ENCODE results near the gene DNAJC5G.

The DNAJC5G gene, protein sequence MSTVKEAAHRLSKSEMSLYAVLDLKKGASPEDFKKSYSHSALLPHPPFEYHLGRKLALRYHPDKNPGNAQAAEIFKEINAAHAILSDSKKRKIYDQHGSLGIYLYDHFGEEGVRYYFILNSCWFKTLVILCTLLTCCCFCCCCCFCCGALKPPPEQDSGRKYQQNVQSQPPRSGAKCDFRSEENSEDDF
- 0 to 0.99 (median 0) reads per million in 17 experiments for total RNA-seq

DNA sequence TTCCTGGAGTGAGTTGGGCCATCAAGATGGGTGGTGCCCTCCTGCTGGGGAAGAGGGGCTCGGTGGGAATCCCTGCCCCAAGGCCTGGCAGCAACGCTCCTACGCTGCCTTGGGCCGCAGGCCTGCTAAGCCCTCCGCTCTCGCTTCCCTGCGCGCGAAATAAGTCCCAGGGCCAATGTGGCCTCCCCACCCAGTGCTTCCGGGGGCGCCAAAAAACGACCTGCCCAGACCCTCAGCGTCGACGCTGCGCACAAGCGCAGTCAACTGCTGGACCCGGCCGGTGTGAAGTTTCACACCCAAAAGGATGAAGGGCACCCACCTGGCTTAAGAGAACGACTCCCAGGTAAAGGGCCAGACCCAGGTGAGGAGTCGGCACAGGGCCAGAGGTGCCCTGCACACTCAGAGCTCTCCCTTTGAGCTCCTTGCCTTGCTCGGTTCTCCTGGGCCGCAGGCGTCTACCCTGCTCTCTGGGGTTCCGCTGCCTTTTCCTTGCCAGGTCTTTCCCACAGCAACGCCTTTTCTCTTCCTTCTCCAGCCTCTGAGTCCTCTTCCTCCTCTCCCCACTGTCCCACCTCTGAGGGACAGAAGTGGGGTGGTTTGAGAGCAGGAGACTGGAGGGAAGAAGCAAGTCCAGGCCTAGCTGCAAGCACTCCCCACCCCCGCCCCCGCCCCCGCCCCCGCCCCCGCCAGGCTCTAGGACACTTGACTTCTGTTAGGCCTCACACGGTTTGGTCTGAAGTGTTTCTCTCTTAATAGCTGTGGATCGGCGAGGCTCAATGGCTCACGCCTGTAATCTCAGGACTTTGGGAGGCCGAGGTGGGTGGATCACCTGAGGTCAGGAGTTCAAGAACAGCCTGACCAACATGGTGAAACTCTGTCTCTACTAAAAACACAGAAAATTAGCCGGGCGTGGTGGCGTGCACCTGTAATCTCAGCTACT, at the start of gene DNAJC5G:
Gene DNAJC5G (plus strand): TSS at position 223 of the 940 bp plus-strand sequence. CDS start 1,296 bp downstream, outside the sequence.
- no peak for DNase-seq

DNA sequence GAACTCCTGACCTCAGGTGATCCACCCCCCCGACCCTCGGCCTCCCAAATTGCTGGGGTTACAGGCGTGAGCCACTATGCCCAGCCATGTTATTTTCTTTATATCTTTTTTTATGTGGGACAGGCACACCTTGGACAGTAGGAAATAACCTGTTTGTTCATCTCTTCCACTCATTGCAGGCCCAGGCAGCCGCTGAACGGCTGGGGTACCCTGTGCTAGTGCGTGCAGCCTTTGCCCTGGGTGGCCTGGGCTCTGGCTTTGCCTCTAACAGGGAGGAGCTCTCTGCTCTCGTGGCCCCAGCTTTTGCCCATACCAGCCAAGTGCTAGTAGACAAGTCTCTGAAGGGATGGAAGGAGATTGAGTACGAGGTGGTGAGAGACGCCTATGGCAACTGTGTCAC, 49.7 kb upstream of the DNAJC5G start:
- no peak for DNase-seq

DNA sequence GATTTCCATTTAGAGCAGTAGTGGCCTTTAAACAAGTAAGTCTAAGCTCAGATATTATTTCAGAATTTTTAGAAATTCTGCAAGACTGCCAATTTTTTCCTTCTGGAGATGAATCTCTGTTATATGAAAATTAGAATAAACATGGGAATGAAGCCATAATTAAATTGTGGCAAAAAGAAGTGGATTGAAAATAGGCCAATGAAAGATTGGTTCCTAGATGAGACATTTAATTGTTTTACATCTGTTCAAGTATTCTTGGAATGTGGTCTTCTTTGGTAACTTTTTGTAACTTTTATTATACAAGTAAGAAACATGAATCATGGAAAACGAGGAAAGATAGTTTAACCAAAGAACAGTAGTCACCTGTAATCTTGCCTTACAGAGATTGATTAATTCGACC, 47.7 kb upstream of the DNAJC5G start:
- no peak for DNase-seq

DNA sequence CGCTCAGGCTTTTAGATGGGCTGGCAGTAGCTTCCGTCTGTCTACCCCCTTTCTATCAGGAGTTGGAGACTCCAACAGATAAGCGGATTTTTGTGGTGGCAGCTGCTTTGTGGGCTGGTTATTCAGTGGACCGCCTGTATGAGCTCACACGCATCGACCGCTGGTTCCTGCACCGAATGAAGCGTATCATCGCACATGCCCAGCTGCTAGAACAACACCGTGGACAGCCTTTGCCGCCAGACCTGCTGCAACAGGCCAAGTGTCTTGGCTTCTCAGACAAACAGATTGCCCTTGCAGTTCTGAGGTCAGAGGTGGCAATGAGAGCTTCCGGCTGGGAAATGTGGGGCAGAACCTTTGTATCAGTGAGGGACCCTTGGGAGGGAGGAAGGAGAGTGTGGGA, 43.3 kb upstream of the DNAJC5G start:
- no peak for DNase-seq

DNA sequence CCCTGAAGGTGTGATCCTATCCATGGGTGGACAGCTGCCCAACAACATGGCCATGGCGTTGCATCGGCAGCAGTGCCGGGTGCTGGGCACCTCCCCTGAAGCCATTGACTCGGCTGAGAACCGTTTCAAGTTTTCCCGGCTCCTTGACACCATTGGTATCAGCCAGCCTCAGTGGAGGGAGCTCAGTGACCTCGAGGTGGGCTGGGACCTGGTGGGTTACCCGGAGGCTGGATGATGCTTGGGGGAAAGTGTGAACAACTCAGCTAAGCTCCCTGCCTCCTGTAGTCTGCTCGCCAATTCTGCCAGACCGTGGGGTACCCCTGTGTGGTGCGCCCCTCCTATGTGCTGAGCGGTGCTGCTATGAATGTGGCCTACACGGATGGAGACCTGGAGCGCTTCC, 41.9 kb upstream of the DNAJC5G start:
- DNase-seq: no peak

DNA sequence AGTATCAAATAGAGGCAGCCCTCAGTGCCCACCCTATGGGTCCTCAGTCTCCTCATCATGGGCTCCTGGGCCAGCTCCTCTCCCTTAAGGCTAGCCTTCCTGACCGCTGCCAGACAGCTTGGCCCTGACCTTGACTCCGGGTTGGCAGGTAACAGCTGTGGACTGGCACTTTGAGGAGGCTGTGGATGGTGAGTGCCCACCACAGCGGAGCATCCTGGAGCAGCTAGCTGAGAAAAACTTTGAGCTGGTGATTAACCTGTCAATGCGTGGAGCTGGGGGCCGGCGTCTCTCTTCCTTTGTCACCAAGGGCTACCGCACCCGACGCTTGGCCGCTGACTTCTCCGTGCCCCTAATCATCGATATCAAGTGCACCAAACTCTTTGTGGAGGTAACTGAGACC, 39.1 kb upstream of the DNAJC5G start:
- no peak for DNase-seq

DNA sequence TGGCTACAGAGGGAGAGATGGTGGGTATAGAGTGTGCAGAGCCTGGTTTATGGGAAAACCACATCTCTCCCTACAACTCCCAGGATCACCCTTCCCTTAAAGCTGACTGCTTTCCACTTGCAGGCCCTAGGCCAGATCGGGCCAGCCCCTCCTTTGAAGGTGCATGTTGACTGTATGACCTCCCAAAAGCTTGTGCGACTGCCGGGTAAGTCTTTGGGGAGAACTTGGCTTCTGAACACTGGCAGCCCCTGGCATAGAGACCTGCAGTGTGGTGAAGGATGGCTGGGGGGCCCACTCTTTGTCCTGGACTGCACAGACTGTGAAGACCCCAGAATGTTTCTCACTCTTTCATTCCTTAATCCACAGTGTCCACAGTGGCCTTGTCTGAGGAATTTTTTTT, 38.6 kb upstream of the DNAJC5G start:
- DNase-seq: no peak

DNA sequence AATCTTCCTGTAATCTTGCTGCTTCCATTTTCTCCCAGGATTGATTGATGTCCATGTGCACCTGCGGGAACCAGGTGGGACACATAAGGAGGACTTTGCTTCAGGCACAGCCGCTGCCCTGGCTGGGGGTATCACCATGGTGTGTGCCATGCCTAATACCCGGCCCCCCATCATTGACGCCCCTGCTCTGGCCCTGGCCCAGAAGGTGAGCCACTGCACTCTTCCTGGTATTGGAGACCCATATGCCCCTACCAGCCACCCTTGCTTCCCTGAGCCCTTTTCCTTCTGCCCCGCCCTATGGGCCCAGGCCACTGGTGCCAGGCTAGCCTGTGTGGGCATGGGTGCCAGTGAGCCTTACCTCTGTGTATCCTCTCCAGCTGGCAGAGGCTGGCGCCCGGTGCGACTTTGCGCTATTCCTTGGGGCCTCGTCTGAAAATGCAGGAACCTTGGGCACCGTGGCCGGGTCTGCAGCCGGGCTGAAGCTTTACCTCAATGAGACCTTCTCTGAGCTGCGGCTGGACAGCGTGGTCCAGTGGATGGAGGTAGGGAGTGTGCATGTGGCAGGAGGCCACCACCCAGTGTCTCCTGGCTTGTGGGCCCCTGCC, 37.8 kb upstream of the DNAJC5G start:
- no peak for DNase-seq

DNA sequence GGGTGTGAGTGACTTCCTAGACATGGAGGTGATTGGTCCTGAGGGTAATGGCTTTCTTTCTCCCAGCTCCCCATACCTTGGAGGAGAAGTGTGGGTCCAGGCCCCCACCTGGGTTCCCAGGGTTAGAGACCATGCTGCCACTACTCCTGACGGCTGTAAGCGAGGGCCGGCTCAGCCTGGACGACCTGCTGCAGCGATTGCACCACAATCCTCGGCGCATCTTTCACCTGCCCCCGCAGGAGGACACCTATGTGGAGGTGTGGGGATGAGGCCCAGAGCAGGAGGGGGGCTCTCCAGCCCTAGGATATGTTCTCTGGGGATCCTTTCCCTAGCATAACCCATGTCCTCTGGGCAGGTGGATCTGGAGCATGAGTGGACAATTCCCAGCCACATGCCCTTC, 36.3 kb upstream of the DNAJC5G start:
- no peak for DNase-seq

DNA sequence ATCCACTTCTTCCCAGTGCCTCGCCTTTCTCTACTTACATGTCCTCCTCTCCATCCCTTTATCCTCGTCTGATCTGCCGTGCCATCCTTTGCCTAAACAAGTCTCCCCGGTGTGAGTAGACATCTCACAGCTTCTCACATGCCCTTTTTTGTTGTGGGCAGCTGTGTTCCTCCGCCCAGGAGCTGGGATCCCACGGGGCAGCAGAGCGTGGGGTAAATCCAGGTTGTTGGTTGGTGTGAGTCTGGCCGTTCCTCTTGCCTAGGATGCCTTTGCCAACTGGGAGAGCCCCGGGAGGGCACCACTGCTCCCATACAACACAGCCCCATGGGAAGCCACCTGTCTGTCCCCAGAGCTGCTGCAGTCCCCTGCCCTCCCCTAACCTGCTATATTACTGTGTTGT, 34.8 kb upstream of the DNAJC5G start:
- DNase-seq: no peak

DNA sequence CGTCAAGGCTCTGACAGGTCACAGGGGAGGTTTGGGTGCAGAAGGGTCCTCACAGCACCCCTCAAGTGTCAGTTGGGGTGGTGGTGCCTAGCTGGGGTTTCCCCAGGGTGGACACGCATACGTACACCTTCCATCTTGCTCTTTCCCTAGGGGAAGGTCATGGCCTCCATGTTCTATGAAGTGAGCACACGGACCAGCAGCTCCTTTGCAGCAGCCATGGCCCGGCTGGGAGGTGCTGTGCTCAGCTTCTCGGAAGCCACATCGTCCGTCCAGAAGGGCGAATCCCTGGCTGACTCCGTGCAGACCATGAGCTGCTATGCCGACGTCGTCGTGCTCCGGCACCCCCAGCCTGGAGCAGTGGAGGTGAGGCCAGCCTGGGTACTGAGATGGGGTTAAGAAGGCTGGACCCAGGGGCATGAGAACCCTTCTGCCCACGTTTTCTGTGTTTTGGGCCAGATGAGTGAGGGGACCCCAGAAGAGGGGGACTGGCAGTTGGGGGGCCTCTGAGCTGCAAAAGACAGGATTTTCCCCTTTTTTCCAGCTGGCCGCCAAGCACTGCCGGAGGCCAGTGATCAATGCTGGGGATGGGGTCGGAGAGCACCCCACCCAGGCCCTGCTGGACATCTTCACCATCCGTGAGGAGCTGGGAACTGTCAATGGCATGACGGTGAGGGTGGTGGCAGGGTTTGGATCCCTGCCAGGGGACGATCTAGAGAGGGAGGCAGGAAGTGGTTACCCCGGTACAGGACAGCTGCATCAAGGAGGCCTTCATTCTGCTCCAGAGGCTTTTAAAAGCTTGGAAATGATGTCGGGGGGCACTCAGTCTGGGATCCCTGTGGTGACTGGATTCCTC, 33.2 kb upstream of the DNAJC5G start:
- DNase-seq: no peak

DNA sequence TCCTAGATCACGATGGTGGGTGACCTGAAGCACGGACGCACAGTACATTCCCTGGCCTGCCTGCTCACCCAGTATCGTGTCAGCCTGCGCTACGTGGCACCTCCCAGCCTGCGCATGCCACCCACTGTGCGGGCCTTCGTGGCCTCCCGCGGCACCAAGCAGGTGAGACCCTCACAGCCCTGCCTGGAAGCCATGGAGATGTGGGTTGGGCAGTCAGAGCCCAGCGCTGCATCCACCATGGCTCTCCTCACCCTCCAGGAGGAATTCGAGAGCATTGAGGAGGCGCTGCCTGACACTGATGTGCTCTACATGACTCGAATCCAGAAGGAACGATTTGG, 32.6 kb upstream of the DNAJC5G start:
- no peak for DNase-seq

DNA sequence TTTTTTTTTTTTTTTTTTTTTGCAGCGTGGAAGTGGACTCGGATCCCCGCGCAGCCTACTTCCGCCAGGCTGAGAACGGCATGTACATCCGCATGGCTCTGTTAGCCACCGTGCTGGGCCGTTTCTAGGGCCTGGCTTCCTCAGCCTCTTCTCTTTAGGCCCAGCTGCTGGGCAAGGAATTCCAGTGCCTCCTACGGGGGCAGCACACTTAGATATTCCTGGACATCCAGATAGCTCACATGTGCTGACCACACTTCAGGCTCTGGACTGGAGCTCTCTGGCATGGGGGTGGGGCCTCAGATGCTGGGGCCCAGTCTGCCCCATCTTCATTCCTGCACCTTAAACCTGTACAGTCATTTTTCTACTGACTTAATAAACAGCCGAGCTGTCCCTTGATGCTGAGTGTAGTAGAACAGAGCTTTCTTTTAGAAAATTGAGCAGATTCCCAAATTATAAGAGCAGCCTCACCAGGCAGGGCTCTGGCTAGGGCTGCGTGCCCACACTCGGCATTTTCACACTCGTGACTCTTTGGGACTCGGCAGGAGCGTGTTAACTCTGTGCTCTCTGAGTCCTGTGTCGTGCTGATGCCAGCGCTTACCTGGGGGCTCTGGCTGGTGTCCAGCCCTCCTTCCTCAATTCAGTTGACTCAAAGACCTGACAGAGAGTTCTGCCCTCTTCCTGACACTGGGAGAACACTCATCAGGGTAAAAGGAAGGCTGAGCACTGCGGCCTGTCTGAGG, 31.7 kb upstream of the DNAJC5G start:
- no peak for DNase-seq

DNA sequence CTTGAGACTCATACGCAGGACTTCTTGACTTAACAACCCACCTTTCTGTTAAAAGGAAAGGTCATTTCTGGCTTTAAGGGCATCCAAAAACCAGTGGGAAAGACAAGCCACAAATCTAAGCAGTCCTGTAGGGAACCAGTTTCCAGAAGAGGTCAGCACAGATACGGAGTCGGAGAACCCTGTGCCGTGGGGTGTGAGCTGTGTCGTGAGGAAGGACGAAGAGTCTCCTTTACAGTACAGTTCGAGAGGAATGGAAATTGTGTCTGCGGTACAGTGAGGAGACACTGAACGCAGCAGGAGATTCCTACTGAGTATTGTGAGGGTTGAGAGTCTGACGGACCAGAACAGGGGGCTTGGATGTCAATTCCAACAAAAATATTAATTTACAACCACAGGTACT, 30.1 kb upstream of the DNAJC5G start:
- no peak for DNase-seq

DNA sequence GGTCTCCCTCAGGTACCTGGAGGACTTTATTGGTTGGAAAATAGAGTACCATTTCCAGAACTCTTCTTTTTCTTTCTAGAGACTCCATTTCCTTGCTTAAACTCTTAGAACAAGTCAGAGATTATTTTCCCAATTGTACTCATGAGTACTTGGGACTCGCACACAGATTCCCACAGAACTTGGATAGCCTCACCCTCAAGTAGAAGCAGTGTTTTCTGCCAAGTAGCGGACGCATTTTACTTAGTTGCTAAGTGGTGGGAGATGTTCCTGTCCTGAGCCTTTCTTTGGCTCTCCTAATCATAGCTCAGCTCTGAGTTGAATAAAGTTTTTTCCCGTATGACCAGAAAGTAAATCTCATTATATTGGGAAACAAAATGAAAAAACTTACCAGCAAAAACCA, 29.6 kb upstream of the DNAJC5G start:
- DNase-seq: no peak

DNA sequence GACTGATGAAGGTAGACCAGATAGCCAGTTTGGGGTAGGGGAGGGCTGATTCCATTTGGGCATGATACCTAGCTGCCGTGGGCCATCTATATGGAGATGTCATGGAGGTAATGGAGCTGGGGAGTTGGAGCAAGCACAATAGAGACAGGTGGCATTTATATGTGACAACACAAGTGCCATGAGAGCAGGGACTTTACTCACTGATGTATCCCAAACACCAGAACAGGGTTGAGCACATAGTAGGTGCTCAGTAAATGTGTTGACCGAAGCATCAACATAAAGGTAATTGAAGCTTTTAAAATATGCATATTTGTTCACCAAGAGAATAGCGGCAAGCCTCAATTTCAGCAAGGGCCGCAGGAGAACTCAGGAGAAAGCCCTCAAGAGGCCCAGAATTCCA, 27.3 kb upstream of the DNAJC5G start:
- no peak for DNase-seq

DNA sequence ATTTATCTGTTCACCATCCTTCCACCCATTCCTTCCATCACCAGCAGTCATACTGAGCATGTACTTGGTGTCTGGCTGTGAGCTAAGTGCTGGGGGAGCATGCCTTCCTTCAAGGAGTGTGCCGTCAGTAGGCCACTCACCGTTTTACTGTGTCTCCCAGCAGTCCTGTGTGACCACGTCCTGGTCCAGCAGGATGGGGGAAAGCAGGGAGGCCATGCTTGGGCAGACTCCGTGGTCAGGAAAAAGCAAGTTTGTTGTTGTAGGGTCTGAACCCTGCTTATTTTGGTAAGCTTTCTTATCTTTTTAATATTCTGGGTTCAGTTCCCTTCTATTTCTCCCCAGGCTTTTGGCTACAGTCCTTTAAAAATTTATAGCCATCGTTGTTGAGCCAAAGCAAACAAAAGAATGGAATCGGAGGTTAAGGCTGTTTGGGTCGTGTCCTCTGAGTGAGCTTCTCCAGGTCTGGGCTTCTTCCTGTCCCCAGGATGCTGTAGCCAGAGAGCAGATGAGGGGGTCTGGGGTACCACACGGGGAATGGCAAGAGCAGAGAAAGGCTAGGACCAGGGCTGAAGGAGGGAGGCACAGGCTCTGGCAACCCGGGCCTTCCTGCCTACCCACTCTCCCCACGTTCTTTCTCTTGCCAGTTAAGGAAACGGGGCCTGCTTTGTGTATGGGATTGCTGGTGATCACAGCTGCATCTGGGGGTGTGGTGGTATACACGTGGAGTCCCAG, 25.9 kb upstream of the DNAJC5G start:
- DNase-seq: no peak

DNA sequence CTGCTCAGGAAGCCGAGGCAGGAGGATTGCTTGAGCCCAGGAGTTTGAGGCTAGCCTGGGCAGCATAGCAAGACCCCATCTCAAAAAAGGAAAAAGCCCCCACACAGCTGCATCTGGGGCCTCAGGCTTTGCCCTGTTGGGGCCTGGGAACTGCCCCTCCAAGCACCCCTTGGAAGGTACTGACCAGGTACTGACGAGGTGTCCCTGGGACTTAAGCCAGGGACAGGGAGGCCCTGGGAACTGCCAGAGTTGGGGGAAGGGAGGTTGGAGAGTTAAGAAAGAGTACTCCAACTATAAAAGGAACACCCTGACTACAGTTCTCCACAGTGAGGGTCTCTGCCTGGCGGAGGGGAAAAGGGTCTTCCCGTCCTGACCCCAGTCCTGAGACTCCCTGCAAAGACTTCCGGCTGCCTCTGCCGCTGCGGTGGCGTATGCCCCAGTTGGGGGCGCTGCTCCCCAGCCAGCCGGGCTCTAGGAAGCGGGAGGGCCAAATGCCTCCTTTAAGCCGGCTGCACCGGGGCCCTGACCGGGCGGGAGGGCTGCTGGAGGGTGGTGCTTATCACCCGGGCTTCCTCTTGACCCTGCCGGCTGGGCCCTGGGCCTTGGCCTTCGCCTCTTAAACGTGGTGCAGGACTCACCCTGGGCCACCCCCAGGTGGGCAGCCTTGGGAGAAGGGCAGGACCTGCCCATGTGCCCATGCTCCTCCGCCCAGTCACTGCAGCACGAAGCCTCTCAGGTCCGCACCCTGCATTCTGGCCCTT, 25.2 kb upstream of the DNAJC5G start:
- DNase-seq: peak; percentile 76 to 89 (median 82)

DNA sequence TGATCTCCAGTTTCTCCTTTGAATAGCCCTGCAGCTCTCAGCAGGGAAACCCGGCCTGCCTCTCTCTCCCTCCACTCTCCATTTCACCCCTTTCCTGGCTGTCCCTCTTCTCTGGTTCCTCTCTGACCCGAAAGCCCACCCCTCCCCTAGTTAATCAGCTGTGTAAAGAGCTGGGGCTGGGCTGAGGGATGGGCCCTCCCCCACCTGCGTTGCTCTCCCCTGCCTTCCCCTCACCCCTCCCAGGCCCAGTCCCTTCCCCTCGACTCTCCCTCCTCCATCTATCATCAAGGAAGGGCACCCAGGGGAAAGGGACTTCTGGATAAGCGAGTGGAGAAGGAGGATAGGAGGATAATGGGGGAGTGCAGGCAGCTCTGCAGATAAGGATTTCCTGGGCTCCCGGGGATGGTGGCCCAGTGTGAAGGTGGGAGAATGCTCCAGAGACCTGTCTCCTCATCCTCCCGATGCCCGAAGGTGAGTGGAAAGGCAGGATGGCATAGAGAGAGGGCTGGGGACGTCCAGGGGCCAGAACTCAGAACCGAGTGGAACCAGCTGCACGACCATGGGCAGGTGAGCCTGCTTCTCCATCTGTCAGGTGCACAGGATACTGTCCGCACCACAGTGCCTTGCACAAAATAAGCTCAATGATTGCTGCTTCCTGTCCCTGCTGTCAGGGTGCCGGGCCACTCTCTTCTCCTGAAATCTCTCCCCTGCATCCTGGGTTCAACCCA, 24.4 kb upstream of the DNAJC5G start:
- no peak for DNase-seq

DNA sequence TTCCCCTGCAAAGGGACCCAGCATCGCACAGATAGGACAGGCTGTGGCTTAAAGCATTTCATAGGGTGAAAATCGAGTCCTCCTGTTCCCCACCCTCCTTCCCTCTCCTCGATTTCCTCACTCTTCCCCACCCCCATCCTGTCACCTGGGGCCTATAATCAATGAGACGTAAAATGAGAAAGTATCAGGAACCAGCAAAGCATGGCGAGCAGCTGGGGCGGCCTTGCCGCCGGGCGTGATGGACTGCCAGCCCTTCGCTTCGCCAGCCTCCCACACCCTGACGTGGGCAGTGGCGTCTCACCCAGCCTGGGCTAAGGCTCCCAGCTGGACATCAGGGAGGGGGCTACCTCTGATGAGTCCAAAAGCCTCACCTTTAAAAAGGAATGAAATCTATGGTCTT, 23.5 kb upstream of the DNAJC5G start:
- DNase-seq: no peak
